Muscle layer of colon (tissue), 2 donors: ENCODE results near the gene PLA2G3.

Experiments
- H3K27ac ChIP-seq: one replicate; pipeline ENCODE4 v1.7.0; 2013; ENCODE audit warnings: low read depth, mild to moderate bottlenecking, low read length, moderate library complexity
- H3K27me3 ChIP-seq, 2 donors: one replicate each; pipeline ENCODE4 v1.7.0; 2013; ENCODE audit warnings: low read length in 2 of 2, mild to moderate bottlenecking in 2 of 2; ENCODE audit not compliant: insufficient read depth in 2 of 2, control insufficient read depth in 1 of 2
- H3K36me3 ChIP-seq: one replicate; pipeline ENCODE4 v1.7.0; 2013; ENCODE audit warnings: mild to moderate bottlenecking, low read length; ENCODE audit not compliant: insufficient read depth
- H3K4me1 ChIP-seq: one replicate; pipeline ENCODE4 v1.7.0; 2013; ENCODE audit warnings: mild to moderate bottlenecking, low read length; ENCODE audit not compliant: insufficient read depth
- H3K4me3 ChIP-seq, 2 donors: one replicate each; pipeline ENCODE4 v1.7.0; 2013; ENCODE audit warnings: low read length in 2 of 2, low read depth in 1 of 2, mild to moderate bottlenecking in 1 of 2, moderate library complexity in 1 of 2
- H3K9ac ChIP-seq: one replicate; pipeline ENCODE4 v1.7.0; 2013; ENCODE audit warnings: low read length
- H3K9me3 ChIP-seq: one replicate; pipeline ENCODE4 v1.7.0; 2013; ENCODE audit warnings: mild to moderate bottlenecking, low read length
- donor health status: abdominal sarcoma.
- donor health status: Adenocarcinoma of cecum.

Gene PLA2G3

GRCh38 chr22:31090217-31091085, 49.9 kb downstream of the PLA2G3 start:
- Histone ChIP-seq H3K4me3 (peak overlapping the region; percentile 39 to 86), H3K27me3 (no peaks in the 10 kb centered on the region), H3K36me3 (peaks cover 73% of the 10 kb centered on the region), H3K4me1 (peaks cover 50% of the 10 kb centered on the region), H3K27ac (peak overlapping the region; percentile 97), H3K9ac (peak overlapping the region; percentile 95), H3K9me3 (no peaks in the 10 kb centered on the region)

GRCh38 chr22:31089160-31090100, 50.9 kb downstream of the PLA2G3 start:
- H3K27ac ChIP-seq = peak overlapping the region; percentile 97

DNA sequence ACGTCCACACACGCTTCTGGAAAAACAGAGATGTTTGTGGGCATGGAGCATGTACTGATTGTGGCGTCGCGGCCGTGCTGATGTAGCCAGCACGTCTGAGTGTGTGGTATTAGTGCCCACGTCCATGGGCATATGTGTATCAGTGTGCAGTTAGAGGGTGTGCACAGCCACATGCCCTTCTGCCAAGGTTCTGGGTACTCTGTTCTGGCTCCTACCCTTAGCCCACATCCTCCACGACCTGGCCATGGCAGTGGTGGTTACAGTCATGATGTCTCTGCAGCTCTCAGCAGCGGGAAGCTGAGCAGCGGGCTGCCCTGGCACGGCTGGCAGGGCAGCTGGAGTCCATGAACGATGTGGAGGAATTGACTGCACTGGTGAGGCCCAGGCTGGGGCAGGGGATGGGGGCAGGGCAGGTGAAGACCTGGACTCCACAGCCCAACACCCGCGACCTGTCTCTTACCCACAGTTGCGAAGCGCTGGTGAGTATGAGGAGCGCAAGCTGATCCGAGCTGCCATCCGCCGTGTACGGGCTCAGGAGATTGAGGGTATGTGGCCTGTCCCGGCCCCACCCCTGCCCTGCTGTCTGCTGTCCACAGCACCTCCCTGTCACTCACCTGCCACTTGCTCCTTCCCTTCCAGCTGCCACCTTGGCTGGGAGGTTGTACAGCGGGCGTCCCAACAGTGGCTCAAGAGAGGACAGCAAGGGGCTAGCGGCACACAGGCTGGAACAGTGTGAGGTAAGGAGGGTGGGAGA, 51.9 kb downstream of the PLA2G3 start:
- Histone ChIP-seq H3K27me3 (no peaks in the 10 kb centered on the region), H3K36me3 (peaks cover 62% of the 10 kb centered on the region), H3K4me1 (peaks cover 59% of the 10 kb centered on the region), H3K4me3 (peak overlapping the region in 1 of 2 donors; percentile 84), H3K9me3 (no peaks in the 10 kb centered on the region), H3K9ac (peak overlapping the region; percentile 95), H3K27ac (peak overlapping the region; percentile 97)

More at GRCh38 chr22:31089160-31090100, 50.9 kb downstream of the PLA2G3 start:
- peak overlapping the region; percentile 95 for H3K9ac ChIP-seq
- H3K4me3 ChIP-seq = peak overlapping the region; percentile 39 to 84
- no peaks in the 10 kb centered on the region for H3K27me3 ChIP-seq
- H3K36me3 ChIP-seq = peaks cover 63% of the 10 kb centered on the region
- no peaks in the 10 kb centered on the region for H3K9me3 ChIP-seq
- peaks cover 48% of the 10 kb centered on the region for H3K4me1 ChIP-seq

- Histone ChIP-seq H3K27me3 (no peaks in the 10 kb centered on the region), H3K27ac (peak overlapping the region; percentile 97), H3K36me3 (peaks cover 59% of the 10 kb centered on the region), H3K4me3 (peak overlapping the region in 1 of 2 donors; percentile 84), H3K4me1 (peaks cover 65% of the 10 kb centered on the region), H3K9me3 (no peaks in the 10 kb centered on the region), H3K9ac (peak overlapping the region; percentile 58)
Measured at GRCh38 chr22:31087744-31088215, 52.5 kb downstream of the PLA2G3 start.

DNA sequence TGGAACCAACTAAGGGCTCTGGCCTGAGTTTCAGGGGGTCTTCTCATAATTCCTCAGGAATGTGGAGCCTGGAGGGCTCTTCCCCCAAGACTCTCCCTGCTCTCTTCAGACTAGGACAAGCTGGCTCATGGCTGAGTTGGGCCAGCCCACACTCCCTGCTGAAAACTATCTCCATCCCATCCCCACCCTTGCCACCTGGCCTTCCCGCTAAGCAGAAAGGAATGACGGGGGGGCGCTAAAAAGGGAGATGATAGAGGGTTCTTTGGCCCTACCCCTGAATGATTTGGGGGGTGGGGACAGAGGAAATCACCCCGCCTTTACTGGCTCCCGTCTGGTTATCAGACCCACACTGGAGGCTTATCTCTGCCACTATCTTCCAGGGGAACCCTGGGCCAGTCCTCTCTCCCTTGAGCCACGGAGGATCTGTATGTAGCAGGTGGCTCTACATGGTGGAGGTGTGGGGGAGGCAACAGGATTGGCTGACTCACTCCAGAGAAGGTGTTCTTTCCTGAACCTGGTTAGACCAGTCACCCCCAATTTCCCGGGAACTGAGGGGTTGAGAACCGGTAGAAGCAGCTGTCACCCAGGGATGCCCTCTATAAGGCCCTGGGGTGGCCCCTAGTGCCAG, 53.5 kb downstream of the PLA2G3 start:
- Histone ChIP-seq H3K4me1 (peaks cover 71% of the 10 kb centered on the region), H3K36me3 (peaks cover 52% of the 10 kb centered on the region), H3K4me3 (peak overlapping the region in 1 of 2 donors; percentile 84), H3K27ac (peak overlapping the region; percentile 97), H3K9me3 (no peaks in the 10 kb centered on the region), H3K27me3 (no peaks in the 10 kb centered on the region), H3K9ac (peak overlapping the region; percentile 58)

DNA sequence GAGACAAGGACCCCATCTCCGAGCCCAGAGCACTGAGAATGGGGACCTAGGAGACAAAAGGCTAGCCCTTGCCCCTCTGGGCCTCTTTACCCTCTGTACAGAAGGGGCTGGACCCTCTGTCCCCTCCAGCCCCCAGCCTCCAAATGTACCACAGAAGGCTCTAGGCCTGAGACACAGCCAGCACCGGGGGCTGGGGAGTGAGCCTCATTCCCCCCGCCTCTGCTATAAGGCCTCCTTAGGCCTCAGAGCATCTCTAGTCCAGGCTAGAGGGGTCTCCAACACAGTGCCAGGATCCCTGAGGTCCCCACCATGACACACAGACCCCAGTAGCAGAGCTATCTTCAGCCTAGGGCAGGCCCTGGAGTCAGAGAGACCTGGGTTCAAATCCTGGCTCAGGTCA, 54.4 kb downstream of the PLA2G3 start:
- Histone ChIP-seq H3K27ac (peak overlapping the region; percentile 97), H3K27me3 (no peaks in the 10 kb centered on the region), H3K4me1 (peaks cover 71% of the 10 kb centered on the region), H3K4me3 (peak overlapping the region; percentile 4 to 24), H3K9ac (peak overlapping the region; percentile 58), H3K9me3 (no peaks in the 10 kb centered on the region), H3K36me3 (peaks cover 43% of the 10 kb centered on the region)

DNA sequence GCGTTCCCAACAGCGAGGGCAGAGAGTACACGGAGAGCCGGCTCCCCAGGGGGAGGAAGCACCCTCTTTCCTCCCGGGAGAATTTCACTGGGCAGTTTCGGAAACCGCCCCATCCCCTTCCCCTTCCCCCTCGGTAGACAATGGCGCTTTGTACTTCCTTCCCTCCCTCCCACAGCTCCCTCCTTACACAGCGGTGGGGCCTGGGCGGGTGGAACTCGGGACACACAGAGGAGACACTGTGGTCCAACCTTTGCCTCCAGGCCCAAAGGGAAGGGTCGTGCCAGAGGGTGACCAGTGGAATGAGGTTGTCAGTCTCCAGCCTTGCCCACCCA, 54.8 kb downstream of the PLA2G3 start:
- H3K27me3 ChIP-seq = no peaks in the 10 kb centered on the region
- peaks cover 39% of the 10 kb centered on the region for H3K36me3 ChIP-seq
- peak overlapping the region; percentile 97 for H3K27ac ChIP-seq
- peaks cover 75% of the 10 kb centered on the region for H3K4me1 ChIP-seq
- no peaks in the 10 kb centered on the region for H3K9me3 ChIP-seq
- H3K9ac ChIP-seq = peak overlapping the region; percentile 58
- H3K4me3 ChIP-seq = peak overlapping the region; percentile 21 to 75

DNA sequence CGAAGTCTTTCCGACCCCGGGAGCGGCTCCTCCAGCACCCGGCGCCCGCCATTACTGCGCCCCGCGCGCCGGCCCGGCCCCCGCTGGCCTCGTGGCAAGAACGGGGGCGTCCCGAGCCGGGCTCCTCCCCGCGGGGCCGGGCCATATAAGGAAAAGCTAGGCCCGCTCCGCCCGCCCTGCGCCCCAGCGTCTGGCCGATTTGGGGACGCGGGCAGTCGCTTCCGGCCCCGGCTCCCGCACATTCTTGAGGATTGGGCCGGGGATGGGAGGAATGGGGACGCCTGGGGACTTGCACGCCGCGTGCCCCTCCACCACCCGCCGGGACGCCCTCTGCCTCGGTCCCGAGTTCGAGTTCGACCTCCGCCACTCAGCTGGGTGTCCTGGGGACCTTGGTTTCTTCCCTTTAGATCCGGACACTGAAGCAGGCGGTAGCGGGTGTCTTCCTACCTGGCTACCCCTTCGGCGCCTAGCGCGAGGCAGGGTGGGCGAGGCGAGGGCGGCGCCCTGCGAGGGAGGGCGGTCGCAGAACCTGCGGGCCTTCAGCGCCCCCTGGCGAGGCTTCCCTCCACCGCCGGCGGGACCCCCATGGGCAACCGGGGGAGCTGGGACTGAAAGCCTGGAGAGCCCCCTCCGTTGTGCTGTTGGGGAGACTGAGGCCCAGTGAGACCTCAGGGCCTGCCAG, 55.4 kb downstream of the PLA2G3 start:
- H3K4me1 ChIP-seq = peaks cover 78% of the 10 kb centered on the region
- H3K27ac ChIP-seq = peak overlapping the region; percentile 97
- H3K27me3 ChIP-seq = no peaks in the 10 kb centered on the region

More for the DNA sequence above, 55.4 kb downstream of the PLA2G3 start:
- no peaks in the 10 kb centered on the region for H3K9me3 ChIP-seq
- H3K4me3 ChIP-seq = peak overlapping the region; percentile 40 to 92
- H3K36me3 ChIP-seq = peaks cover 39% of the 10 kb centered on the region
- H3K9ac ChIP-seq = peak overlapping the region; percentile 58
